ENCODE measurements around the gene MINDY3.

DNA sequence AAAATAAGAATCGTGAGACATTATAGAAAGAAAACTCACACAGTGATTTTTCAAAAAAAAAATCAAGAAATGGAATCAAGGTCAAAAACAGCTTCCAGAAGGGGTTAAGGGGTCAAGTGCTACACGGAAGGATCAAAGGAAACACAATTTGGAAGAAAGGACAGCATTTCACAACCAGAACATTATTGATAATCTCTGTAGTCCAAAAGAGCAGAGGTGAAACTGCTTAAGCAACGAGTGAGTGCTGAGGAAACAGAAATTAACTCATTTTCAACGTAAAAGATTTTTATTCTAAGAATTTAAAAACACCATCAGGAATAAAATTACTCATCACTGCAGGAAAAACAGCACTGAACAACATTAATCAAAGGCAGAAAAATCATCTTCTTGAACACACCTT lies 23.5 kb downstream of the MINDY3 start:
- TF ChIP-seq CTCF (conservative IDR thresholded peaks at IDR 0.05) (no peak), EZH2 (IDR thresholded peaks at IDR 0.05; ENCODE audit: low read depth) (no peak)
